WTC11 (cell line): Measurements from ENCODE around the gene WDR53. TPM values are rescaled to one million over a fixed set of nuclear protein-coding genes. Genes with fewer than 3 reads are reported as not detected.

Experiments used
- ATAC-seq: fragments of 200-7000 bp; cut with Tn5 transposase; 2 replicates; pipeline ENCODE4 v1.10.0; 2021; ENCODE audit warnings: mild to moderate bottlenecking, moderate library complexity
- CTCF ChIA-PET: fragments of 300-600 bp; sonication (Branson Sonifier 250); formaldehyde crosslinking; loops from one replicate; lab custom pipeline; 2021; ENCODE audit warnings: antibody characterized with exemption; lab: Charles Lee
- POLR2A ChIA-PET: fragments of 350-600 bp; sonication (Branson Sonifier 250); formaldehyde crosslinking; loops from one replicate; lab custom pipeline; 2021; ENCODE audit warnings: antibody characterized with exemption; lab: Charles Lee
- DNase-seq: peaks from one replicate; pipeline ENCODE4 v3.0.0; 2021; ENCODE audit warnings: low spot score
- H3K27ac Mint-ChIP-seq: 2 replicates; pipeline ENCODE4 v1.8.0; 2021; ENCODE audit warnings: mixed read lengths
- H3K27me3 Mint-ChIP-seq: 2 replicates; pipeline ENCODE4 v1.8.0; 2021; ENCODE audit warnings: low read depth, mild to moderate bottlenecking, moderate library complexity, mixed read lengths
- H3K36me3 Mint-ChIP-seq: 2 replicates; pipeline ENCODE4 v1.8.0; 2021; ENCODE audit warnings: mixed read lengths
- H3K4me1 Mint-ChIP-seq: 2 replicates; pipeline ENCODE4 v1.8.0; 2022; ENCODE audit warnings: mixed read lengths
- H3K4me3 Mint-ChIP-seq: 2 replicates; pipeline ENCODE4 v1.8.0; 2021; ENCODE audit warnings: mild to moderate bottlenecking, moderate library complexity, mixed read lengths
- H3K9me3 Mint-ChIP-seq: 2 replicates; pipeline ENCODE4 v1.8.0; 2021; ENCODE audit warnings: mixed read lengths
- AFF4 ChIP-seq: sonication (generic); formaldehyde crosslinking; IDR thresholded peaks from 2 replicates; pipeline ENCODE4 v1.8.1; 2023; ENCODE audit warnings: mild to moderate bottlenecking, missing genetic modification reagents, borderline replicate concordance
- ATF2 ChIP-seq: sonication (generic); formaldehyde crosslinking; IDR thresholded peaks from 2 replicates; pipeline ENCODE4 v1.8.1; 2022; ENCODE audit warnings: low read depth, missing genetic modification reagents, borderline replicate concordance
- E2F1 ChIP-seq: sonication (generic); formaldehyde crosslinking; IDR thresholded peaks from 2 replicates; pipeline ENCODE4 v1.8.0; 2022; ENCODE audit warnings: mild to moderate bottlenecking, missing genetic modification reagents
- ELF4 ChIP-seq: sonication (generic); formaldehyde crosslinking; IDR thresholded peaks from 2 replicates; pipeline ENCODE4 v1.8.1; 2022; ENCODE audit warnings: low read depth, mild to moderate bottlenecking, moderate library complexity, missing genetic modification reagents
- ERG ChIP-seq: fragments of 250-450 bp; sonication (Bioruptor Pico); IDR thresholded peaks from 2 replicates; pipeline ENCODE4 v1.8.0; 2021; ENCODE audit warnings: mild to moderate bottlenecking
- FOXP1 ChIP-seq: sonication (generic); formaldehyde crosslinking; IDR thresholded peaks from 2 replicates; pipeline ENCODE4 v1.8.0; 2022; ENCODE audit warnings: missing genetic modification reagents, mild to moderate bottlenecking, moderate library complexity, borderline replicate concordance
- GRHL2 ChIP-seq: fragments of 250-450 bp; sonication (Bioruptor Pico); IDR thresholded peaks from 2 replicates; pipeline ENCODE4 v1.8.0; 2022; ENCODE audit warnings: mild to moderate bottlenecking, moderate library complexity; ENCODE audit not compliant: insufficient replicate concordance, severe bottlenecking
- HMGA2 ChIP-seq: fragments of 250-450 bp; sonication (Bioruptor Pico); IDR thresholded peaks from 2 replicates; pipeline ENCODE4 v1.4.0; 2021; ENCODE audit warnings: mild to moderate bottlenecking, moderate library complexity
- IRF2 ChIP-seq: sonication (generic); formaldehyde crosslinking; IDR thresholded peaks from 2 replicates; pipeline ENCODE4 v1.8.0; 2022; ENCODE audit warnings: low read depth, missing genetic modification reagents, borderline replicate concordance
- JUN ChIP-seq: sonication (generic); formaldehyde crosslinking; IDR thresholded peaks from 2 replicates; pipeline ENCODE4 v1.8.0; 2023; ENCODE audit warnings: mild to moderate bottlenecking, missing genetic modification reagents
- NFATC4 ChIP-seq: fragments of 250-450 bp; sonication (Bioruptor Pico); IDR thresholded peaks from 2 replicates; pipeline ENCODE4 v1.9.0; 2021; ENCODE audit warnings: mild to moderate bottlenecking
- OVOL2 ChIP-seq: fragments of 250-450 bp; sonication (Bioruptor Pico); IDR thresholded peaks from 2 replicates; pipeline ENCODE4 v1.9.0; 2021; ENCODE audit warnings: mild to moderate bottlenecking, borderline replicate concordance
- PREB ChIP-seq: sonication (generic); formaldehyde crosslinking; IDR thresholded peaks from 2 replicates; pipeline ENCODE4 v1.8.1; 2022; ENCODE audit warnings: mild to moderate bottlenecking, missing genetic modification reagents, moderate library complexity, borderline replicate concordance
- PRRX2 ChIP-seq: fragments of 250-450 bp; sonication (Bioruptor Pico); IDR thresholded peaks from 2 replicates; pipeline ENCODE4 v1.8.0; 2021; ENCODE audit warnings: mild to moderate bottlenecking
- SP1 ChIP-seq: sonication (generic); formaldehyde crosslinking; conservative IDR thresholded peaks from 2 replicates; pipeline ENCODE4 v1.8.1; 2022; ENCODE audit warnings: missing genetic modification reagents
- ZNF317 ChIP-seq: sonication (generic); formaldehyde crosslinking; IDR thresholded peaks from 2 replicates; pipeline ENCODE4 v1.8.1; 2023; ENCODE audit warnings: low read depth, mild to moderate bottlenecking, moderate library complexity, missing genetic modification reagents, borderline replicate concordance
- ZNF396 ChIP-seq: fragments of 250-450 bp; sonication (Bioruptor Pico); IDR thresholded peaks from 2 replicates; pipeline ENCODE4 v1.8.0; 2021; ENCODE audit warnings: mild to moderate bottlenecking, moderate library complexity, borderline replicate concordance
- total RNA-seq: library from RNA; stranded (reverse); gene quantifications from 3 replicates; pipeline ENCODE4 v1.2.3, GENCODE V29; 2021
- TF ChIP-seq, protein P1 (sequence below): sonication (generic); formaldehyde crosslinking; IDR thresholded peaks from 2 replicates; pipeline ENCODE4 v1.8.1; 2023; ENCODE audit warnings: mild to moderate bottlenecking, moderate library complexity, missing genetic modification reagents
- TF ChIP-seq, protein P2 (sequence below): sonication (generic); formaldehyde crosslinking; conservative IDR thresholded peaks from 2 replicates; pipeline ENCODE4 v1.8.1; 2022; ENCODE audit warnings: mild to moderate bottlenecking, missing genetic modification reagents
- TF ChIP-seq, protein P3 (sequence below): sonication (generic); formaldehyde crosslinking; IDR thresholded peaks from 2 replicates; pipeline ENCODE4 v1.8.1; 2022; ENCODE audit warnings: mild to moderate bottlenecking, moderate library complexity, missing genetic modification reagents
- TF ChIP-seq, protein P4 (sequence below): fragments of 250-450 bp; sonication (Bioruptor Pico); conservative IDR thresholded peaks from 2 replicates; pipeline ENCODE4 v1.9.0; 2021; ENCODE audit warnings: mild to moderate bottlenecking

The WDR53 gene
- total RNA-seq, 1 experiment from 2014 or later = 21.4 TPM

DNA sequence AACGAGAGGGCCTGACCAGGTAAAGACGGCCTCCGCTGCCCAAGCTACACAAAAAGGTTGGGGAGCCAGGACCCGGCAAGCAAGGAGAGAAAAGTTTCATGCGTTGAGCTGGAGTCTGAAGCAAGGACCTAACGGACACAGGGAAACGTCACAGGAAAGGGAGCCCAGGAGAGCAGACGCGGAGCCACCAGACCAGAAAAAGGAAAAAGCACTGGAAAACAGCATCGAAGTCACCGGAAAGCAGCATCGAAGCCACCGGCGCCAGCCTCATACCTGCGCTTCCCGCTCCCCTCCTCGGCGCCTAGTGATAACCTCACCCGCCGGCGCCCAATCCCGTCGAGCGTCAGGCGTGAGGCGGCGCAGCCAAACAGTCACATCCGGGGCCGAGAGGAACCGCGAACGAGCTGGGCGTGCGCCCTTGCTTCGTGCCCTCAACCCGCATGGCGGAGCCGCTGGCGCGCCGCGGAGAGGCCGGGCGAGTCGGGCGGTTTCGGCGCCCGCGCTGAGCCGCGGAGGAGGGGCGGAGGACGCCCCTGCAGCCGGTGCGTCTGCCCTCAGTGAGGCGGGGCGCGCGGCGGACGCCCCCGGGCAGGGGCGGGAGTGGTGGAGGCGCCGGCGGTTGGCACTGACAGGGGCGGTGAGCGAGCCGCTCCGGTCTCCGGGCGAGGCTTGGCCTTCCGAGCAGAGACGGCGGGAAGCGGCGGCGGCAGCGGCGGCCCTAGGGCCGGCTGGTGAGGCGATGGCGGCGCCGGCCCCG lies at the start of gene WDR53, which contains the start of gene FBXO45 (continued):
- TF ChIP-seq, protein P1, sequence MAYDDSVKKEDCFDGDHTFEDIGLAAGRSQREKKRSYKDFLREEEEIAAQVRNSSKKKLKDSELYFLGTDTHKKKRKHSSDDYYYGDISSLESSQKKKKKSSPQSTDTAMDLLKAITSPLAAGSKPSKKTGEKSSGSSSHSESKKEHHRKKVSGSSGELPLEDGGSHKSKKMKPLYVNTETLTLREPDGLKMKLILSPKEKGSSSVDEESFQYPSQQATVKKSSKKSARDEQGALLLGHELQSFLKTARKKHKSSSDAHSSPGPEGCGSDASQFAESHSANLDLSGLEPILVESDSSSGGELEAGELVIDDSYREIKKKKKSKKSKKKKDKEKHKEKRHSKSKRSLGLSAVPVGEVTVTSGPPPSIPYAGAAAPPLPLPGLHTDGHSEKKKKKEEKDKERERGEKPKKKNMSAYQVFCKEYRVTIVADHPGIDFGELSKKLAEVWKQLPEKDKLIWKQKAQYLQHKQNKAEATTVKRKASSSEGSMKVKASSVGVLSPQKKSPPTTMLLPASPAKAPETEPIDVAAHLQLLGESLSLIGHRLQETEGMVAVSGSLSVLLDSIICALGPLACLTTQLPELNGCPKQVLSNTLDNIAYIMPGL (CRISPR knock-in tag) = peak; percentile 74; the same call in 1 of the 2 replicates
- TF ChIP-seq FOXP1 (CRISPR knock-in tag) (peak; percentile 68), ATF2 (CRISPR knock-in tag) (no peak), ERG (no peak), HMGA2 (no peak), PRRX2 (CRISPR knock-in tag) (no peak), OVOL2 (CRISPR knock-in tag) (no peak), JUN (CRISPR knock-in tag) (peak; percentile 26; the same call in 1 of the 2 replicates), ZNF317 (CRISPR knock-in tag) (no peak), GRHL2 (CRISPR knock-in tag) (no peak), PREB (CRISPR knock-in tag) (no peak), ZNF396 (CRISPR knock-in tag) (no peak), NFATC4 (CRISPR knock-in tag) (no peak)
- TF ChIP-seq, protein P2, sequence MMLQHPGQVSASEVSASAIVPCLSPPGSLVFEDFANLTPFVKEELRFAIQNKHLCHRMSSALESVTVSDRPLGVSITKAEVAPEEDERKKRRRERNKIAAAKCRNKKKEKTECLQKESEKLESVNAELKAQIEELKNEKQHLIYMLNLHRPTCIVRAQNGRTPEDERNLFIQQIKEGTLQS = no peak
- TF ChIP-seq, protein P3, sequence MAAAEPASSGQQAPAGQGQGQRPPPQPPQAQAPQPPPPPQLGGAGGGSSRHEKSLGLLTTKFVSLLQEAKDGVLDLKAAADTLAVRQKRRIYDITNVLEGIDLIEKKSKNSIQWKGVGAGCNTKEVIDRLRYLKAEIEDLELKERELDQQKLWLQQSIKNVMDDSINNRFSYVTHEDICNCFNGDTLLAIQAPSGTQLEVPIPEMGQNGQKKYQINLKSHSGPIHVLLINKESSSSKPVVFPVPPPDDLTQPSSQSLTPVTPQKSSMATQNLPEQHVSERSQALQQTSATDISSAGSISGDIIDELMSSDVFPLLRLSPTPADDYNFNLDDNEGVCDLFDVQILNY = peak; percentile 98
- TF ChIP-seq, protein P4, sequence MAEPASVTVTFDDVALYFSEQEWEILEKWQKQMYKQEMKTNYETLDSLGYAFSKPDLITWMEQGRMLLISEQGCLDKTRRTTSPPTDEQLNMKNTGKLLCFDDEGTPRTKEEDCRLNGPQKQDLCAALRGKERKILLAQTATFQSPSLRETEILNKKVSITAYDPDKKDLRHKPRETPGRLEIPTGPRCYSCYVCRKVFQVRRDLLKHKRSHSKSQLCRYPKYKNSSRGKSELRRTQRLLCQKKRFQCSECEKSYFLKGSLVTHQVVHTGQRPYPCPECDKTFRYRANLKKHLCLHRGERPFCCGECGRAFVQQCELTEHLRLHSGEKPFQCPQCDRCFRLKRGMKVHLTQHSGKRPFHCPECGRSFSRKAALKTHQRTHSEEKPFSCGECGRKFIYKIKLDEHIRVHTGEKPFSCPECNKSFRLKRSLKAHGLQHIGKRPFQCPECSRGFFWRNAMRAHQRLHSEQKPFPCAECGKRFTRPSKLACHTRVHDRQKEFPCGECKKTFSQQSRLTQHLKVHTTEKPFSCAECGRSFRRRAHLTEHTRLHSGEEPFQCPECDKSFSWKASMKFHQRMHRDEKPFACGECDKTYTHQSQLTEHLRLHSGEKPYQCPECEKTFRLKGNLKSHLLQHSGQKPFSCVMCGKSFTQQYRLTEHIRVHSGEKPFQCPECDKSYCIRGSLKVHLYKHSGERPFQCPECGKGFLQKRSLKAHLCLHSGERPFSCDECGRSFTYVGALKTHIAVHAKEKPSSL (CRISPR knock-in tag) = no peak

DNA sequence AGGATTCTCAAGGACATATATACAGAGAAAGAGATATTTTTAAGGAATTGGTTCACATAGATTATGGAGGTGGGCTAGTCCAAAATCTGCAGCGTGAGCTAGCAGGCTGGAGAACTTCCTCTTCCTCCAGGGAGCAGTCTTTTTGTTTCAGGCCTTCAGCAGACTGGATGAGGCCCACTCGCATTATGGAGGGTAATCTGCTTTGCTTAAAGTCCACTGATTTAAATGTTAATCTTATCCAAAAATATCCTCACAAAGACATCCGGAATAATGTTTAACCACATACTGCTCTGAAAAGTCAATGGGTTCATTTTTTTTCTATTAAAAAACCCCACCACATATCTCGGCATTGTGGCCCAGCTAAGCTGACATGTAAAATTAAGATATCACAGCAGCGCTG lies 48.9 kb upstream of the WDR53 start:
- Mint-ChIP-seq H3K9me3 (no peaks in the 10 kb centered on the region), H3K4me3 (no peak overlapping the region), H3K27me3 (no peaks in the 10 kb centered on the region; the same call in 1 of the 2 replicates), H3K36me3 (no peaks in the 10 kb centered on the region), H3K4me1 (peaks cover 19% of the 10 kb centered on the region), H3K27ac (peak overlapping the region; percentile 23; the same call in 1 of the 2 replicates)
- ChIA-PET CTCF (no interaction called here), POLR2A (interaction anchor here (0.7 kb wide), 2 partner anchors 20 to 123 kb away, joined by 7 to 9 read pairs; partner anchors contain the start of gene PAK2)
- DNase-seq = no peak
- ATAC-seq = no peak
- TF ChIP-seq ELF4 (CRISPR knock-in tag) (no peak), IRF2 (no peak), NFATC4 (CRISPR knock-in tag) (no peak), E2F1 (CRISPR knock-in tag) (no peak), AFF4 (no peak), SP1 (no peak)
